ENCODE data around the gene SHOC2.

GRCh38 chr10:110915035-110915434 is 4.4 kb upstream of the SHOC2 start:
- no peak for TF ChIP-seq CTCF (conservative IDR thresholded peaks at IDR 0.05 in 1 of 2, IDR thresholded peaks at IDR 0.05 in 1 of 2; ENCODE audit: low read depth in 1 of 2, low read length in 2 of 2)
- no peak for TF ChIP-seq EZH2 (IDR thresholded peaks at IDR 0.05; ENCODE audit: low read length, missing control alignments)
